Mesodermal cell (in vitro differentiated cells): ENCODE measurements around the gene MMP11.

Source experiments
- H3K27ac ChIP-seq: 2 replicates; pipeline ENCODE4 v1.7.0; 2013; ENCODE audit warnings: mild to moderate bottlenecking, low read depth, low read length, moderate library complexity; ENCODE audit not compliant: severe bottlenecking
- H3K36me3 ChIP-seq: 2 replicates; pipeline ENCODE4 v1.7.1; 2013; ENCODE audit warnings: mild to moderate bottlenecking, low read length, moderate library complexity; ENCODE audit not compliant: control insufficient read depth, insufficient read depth
- H3K4me1 ChIP-seq: one replicate; pipeline ENCODE4 v1.7.1; 2013; ENCODE audit warnings: mild to moderate bottlenecking, low read length; ENCODE audit not compliant: insufficient read depth, control insufficient read depth, poor library complexity, severe bottlenecking
- H3K4me3 ChIP-seq: 2 replicates; pipeline ENCODE4 v1.7.0; 2013; ENCODE audit warnings: low read length, control low read depth, mild to moderate bottlenecking; ENCODE audit not compliant: insufficient read depth, poor library complexity, severe bottlenecking; ENCODE audit errors: extremely low read depth
- H3K9me3 ChIP-seq: 2 replicates; pipeline ENCODE4 v1.7.1; 2013; ENCODE audit warnings: mild to moderate bottlenecking, low read length, moderate library complexity; ENCODE audit not compliant: control insufficient read depth
- WGBS, 2 experiments: methylation state at CpG; one replicate each; pipeline ENCODE4 v1.1.5; 2013; ENCODE audit warnings: missing lambda C conversion rate in 2 of 2; ENCODE audit not compliant: insufficient coverage in 2 of 2; 5-methylcytosine and 5-hydroxymethylcytosine counted together

MMP11 gene

GRCh38 chr22:23750714-23751440, 21.8 kb upstream of the MMP11 start, which contains the start of gene ZNF70:
Gene ZNF70, minus strand, starts transcription at chr22:23751112. Its CDS starts 5,972 bp downstream, at chr22:23745140.
- no peaks in the 10 kb centered on the region for H3K9me3 ChIP-seq
- WGBS, 2 experiments, result 1% methylated on average over 57 to 71 of the region's 78 CpGs
- H3K27ac ChIP-seq, result peak within 1 kb of the TSS; percentile 77
- H3K4me3 ChIP-seq, result peak within 1 kb of the TSS; percentile 89
- peaks cover 10% of the 10 kb centered on the region for H3K36me3 ChIP-seq
- H3K4me1 ChIP-seq, result no peaks in the 10 kb centered on the region

GRCh38 chr22:23751441-23751996, 21.1 kb upstream of the MMP11 start:
- Histone ChIP-seq H3K9me3 (no peaks in the 10 kb centered on the region), H3K36me3 (peaks cover 4% of the 10 kb centered on the region), H3K4me3 (peak overlapping the region; percentile 89), H3K4me1 (no peaks in the 10 kb centered on the region), H3K27ac (peak overlapping the region; percentile 77)
- WGBS, 2 experiments, result 23 to 46% methylated on average over 17 to 18 of the region's 22 CpGs

- 95 to 100% methylated on average over 1 to 6 of the region's 9 CpGs for WGBS, 2 experiments
- H3K4me3 ChIP-seq, result peak overlapping the region; percentile 89
- H3K4me1 ChIP-seq, result no peaks in the 10 kb centered on the region
- H3K9me3 ChIP-seq, result no peaks in the 10 kb centered on the region
- no peak overlapping the region for H3K27ac ChIP-seq
- H3K36me3 ChIP-seq, result peaks cover 3% of the 10 kb centered on the region
Observed at GRCh38 chr22:23752090-23752691, 20.5 kb upstream of the MMP11 start.

- H3K4me3 ChIP-seq, result no peak overlapping the region
- H3K9me3 ChIP-seq, result no peaks in the 10 kb centered on the region
- 97 to 99% methylated on average over 16 of the region's 16 CpGs for WGBS, 2 experiments
- no peak overlapping the region for H3K27ac ChIP-seq
- peaks cover 3% of the 10 kb centered on the region for H3K36me3 ChIP-seq
- H3K4me1 ChIP-seq, result no peaks in the 10 kb centered on the region
Observed at GRCh38 chr22:23752750-23753149, 19.9 kb upstream of the MMP11 start.

GRCh38 chr22:23753385-23753784, 19.3 kb upstream of the MMP11 start:
- Histone ChIP-seq H3K27ac (no peak overlapping the region), H3K4me1 (no peaks in the 10 kb centered on the region), H3K36me3 (no peaks in the 10 kb centered on the region), H3K4me3 (no peak overlapping the region), H3K9me3 (no peaks in the 10 kb centered on the region)
- WGBS, 2 experiments, result 80 to 92% methylated on average over 2 of the region's 2 CpGs

GRCh38 chr22:23754220-23754919, 18.3 kb upstream of the MMP11 start, which contains the start of gene VPREB3:
Gene VPREB3, minus strand, starts transcription at chr22:23754425. Its CDS starts 62 bp downstream, at chr22:23754363.
- no peaks in the 10 kb centered on the region for H3K36me3 ChIP-seq
- H3K27ac ChIP-seq, result no peak within 1 kb of the TSS
- no peaks in the 10 kb centered on the region for H3K4me1 ChIP-seq
- no peaks in the 10 kb centered on the region for H3K9me3 ChIP-seq
- WGBS, 2 experiments, result 73 to 95% methylated on average over 7 to 9 of the region's 14 CpGs
- no peak within 1 kb of the TSS for H3K4me3 ChIP-seq

GRCh38 chr22:23754980-23755636, 17.5 kb upstream of the MMP11 start:
- Histone ChIP-seq H3K4me3 (no peak overlapping the region), H3K27ac (no peak overlapping the region), H3K9me3 (no peaks in the 10 kb centered on the region), H3K36me3 (no peaks in the 10 kb centered on the region), H3K4me1 (no peaks in the 10 kb centered on the region)
- WGBS, 2 experiments, result 93 to 100% methylated on average over 2 to 5 of the region's 6 CpGs

- Histone ChIP-seq H3K4me3 (no peak overlapping the region), H3K4me1 (no peaks in the 10 kb centered on the region), H3K9me3 (no peaks in the 10 kb centered on the region), H3K27ac (no peak overlapping the region), H3K36me3 (no peaks in the 10 kb centered on the region)
- 92% methylated on average over 6 of the region's 8 CpGs; no CpG with 5 or more reads in 1 of the 2 experiments for WGBS, 2 experiments
Observed at GRCh38 chr22:23755711-23756110, 16.9 kb upstream of the MMP11 start.

- Histone ChIP-seq H3K36me3 (no peaks in the 10 kb centered on the region), H3K4me1 (no peaks in the 10 kb centered on the region), H3K27ac (no peak overlapping the region), H3K9me3 (no peaks in the 10 kb centered on the region), H3K4me3 (no peak overlapping the region)
- WGBS, 2 experiments, result 63 to 73% methylated on average over 3 of the region's 4 CpGs
Observed at GRCh38 chr22:23756891-23757290, 15.8 kb upstream of the MMP11 start.

GRCh38 chr22:23759566-23759965, 13.1 kb upstream of the MMP11 start:
- 89 to 91% methylated on average over 4 of the region's 4 CpGs for WGBS, 2 experiments
- H3K9me3 ChIP-seq, result no peaks in the 10 kb centered on the region
- peaks cover 16% of the 10 kb centered on the region for H3K4me1 ChIP-seq
- H3K27ac ChIP-seq, result no peak overlapping the region
- H3K4me3 ChIP-seq, result no peak overlapping the region
- H3K36me3 ChIP-seq, result peaks cover 5% of the 10 kb centered on the region
